ENCODE data around the gene ICE2.

DNA sequence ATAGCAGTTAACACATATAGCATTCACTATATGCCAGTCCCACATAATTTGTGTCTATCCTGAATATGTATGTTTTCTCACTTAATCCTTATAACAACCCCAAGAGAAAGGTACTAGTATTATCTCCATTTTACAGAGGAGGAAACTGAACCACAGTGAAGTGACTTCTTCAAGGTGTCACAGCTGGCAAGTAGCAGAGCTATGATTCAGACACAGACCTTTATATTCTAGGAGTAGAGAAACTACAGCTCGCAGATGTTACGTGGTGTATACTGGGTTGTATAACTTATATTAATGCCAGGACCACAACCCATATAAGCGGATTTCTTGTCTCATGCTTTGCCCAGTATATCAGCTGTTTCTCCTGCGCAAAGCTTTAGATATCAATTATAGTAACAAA, 29.5 kb upstream of the ICE2 start:
- TF ChIP-seq FOXM1 (IDR thresholded peaks at IDR 0.05; ENCODE audit: borderline replicate concordance) (no peak), NFRKB (IDR thresholded peaks at IDR 0.05) (no peak), BHLHE40 (IDR thresholded peaks at IDR 0.05; ENCODE audit: borderline replicate concordance) (no peak), ZNF384 (IDR thresholded peaks at IDR 0.05) (no peak), CTBP1 (IDR thresholded peaks at IDR 0.05; ENCODE audit: borderline replicate concordance) (no peak), SP1 (IDR thresholded peaks at IDR 0.05) (no peak)

All from HEK293T (cell line).